GM08714 (cell line): ENCODE results near the gene MAN2C1.
A peak's percentile ranks its signal among the peaks of the same experiment; 100 is the strongest.
"Not testable (repeated sequence)": the region's sequence is repeated elsewhere in the genome, so short reads cannot be mapped to it uniquely, and the experiment has no call there.

ENCODE experiments used
- H3K4me3 ChIP-seq: fragments of 200-500 bp; sonication (Bioruptor generic); 2 replicates; pipeline ENCODE4 v1.5.1; 2014; ENCODE audit warnings: mild to moderate bottlenecking, low read length, inconsistent platforms
- ZNF274 ChIP-seq: IDR thresholded peaks from 2 replicates; pipeline ENCODE4 v1.6.1; 2012; ENCODE audit warnings: mild to moderate bottlenecking, low read depth, low read length

MAN2C1 gene

DNA sequence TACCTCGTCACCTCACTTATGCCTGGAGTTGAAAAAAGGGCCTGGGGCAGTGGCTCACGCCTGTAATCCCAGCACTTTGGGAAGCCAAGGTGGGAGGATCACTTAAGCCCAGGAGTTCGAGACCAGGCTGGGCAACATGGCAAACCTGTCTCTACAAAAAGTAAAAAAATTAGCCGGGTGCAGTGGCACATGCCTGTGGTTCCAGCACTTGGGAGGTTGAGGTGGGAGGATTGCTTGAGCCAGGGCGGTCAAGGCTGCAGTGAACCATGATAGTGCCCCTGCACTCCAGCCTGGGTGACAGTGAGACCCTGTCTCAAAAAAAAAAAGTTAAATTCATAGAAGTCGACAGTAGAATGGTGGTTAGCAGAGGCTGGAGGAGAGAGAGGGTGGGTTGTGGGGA, 26.2 kb downstream of the MAN2C1 start:
- TF ChIP-seq ZNF274, result no peak
- no peak overlapping the region for H3K4me3 ChIP-seq

DNA sequence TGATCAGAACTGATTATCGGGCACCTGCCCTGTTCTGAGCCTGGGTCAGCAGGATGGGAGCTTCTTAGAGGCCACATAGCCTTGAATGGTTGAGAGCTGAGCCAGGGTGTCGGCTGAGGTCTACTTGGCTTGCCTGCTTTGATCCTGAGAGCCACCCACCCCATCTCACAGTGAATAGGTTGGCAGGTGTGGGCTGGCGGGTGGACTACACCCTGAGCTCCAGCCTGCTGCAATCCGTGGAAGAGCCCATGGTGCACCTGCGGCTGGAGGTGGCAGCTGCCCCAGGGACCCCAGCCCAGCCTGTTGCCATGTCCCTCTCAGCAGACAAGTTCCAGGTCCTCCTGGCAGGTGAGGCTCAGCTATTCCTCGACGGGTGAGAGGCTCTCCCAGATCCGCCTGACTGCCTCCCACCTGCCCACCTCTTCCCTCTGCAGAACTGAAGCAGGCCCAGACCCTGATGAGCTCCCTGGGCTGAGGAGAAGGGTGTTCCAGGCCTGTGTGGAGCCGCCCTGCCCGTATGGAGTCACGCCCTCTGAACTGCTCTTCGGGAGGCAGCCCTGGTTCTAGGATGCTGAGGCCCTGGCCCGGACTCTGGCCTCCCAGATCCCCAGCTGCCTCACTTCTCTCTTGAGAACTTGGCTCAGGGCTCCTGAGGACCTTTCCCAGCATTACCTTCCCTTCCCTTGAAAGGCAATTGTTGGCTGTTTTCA, 28.7 kb downstream of the MAN2C1 start:
- no peak overlapping the region for H3K4me3 ChIP-seq
- TF ChIP-seq ZNF274, result no peak

DNA sequence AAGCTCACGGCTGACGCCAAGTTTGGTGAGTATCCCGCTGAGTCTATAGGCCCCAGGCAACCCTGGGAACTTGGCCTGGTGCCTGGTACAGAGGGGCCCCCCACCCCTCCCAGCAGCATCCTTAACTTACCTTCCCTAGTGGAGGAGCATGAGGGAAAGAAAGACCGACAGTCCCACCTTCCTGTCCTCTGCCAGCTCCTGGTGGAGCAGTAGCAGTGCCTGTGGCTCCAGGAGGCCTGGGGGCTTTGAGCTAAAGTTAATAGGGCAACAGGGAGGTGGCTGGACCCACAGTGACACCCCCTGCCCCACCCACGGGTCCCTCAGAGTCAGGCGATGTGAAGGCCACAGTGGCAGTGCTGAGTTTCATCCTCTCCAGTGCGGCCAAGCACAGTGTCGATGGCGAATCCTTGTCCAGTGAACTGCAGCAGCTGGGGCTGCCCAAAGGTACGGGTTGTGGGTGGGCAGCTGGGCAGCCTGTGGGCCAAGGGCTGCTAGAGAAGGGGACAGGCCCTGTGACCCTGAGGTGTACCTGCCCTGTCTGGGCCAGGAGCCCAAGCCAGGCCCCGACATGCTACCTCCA, 29.7 kb downstream of the MAN2C1 start:
- no peak for TF ChIP-seq ZNF274
- no peak overlapping the region for H3K4me3 ChIP-seq

DNA sequence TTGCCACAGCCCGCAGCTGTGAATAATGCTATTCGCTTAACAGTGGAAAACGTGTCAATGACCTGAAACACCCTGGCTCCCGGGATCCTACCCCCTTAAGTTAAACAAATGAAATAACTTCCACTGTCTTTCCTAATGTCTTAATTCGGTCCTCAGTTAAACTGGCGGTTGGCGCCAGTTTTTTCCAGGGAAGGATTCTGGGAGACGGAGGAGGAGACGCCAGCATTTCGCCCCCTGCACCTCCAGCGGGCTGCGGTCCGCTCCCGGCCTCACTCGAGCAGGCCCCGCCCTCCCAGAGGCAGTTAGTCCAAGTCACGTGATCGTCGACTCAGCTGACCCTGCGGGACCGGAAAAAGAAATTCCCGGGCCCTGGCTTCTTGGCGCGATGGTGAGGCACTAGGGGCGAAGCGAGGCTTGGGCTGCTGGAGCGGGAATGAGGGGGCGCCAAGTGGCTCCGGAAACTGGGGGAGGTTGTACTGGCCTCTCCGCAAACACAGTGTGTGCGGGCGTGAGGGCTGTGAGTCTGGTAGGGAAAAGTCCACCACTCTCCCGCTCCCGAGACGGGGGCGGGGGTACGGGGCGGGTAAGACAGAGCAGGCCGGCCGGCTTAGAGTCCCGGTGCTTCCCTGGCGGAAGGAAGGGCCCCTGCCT, 32.6 kb downstream of the MAN2C1 start, which contains the start of gene COMMD4:
COMMD4 (plus strand) TSS at position 359 of the 651 bp plus-strand sequence; CDS start at position 386, 27 bp downstream.
- TF ChIP-seq ZNF274, result no peak
- peak within 1 kb of the TSS; percentile 81 for H3K4me3 ChIP-seq

DNA sequence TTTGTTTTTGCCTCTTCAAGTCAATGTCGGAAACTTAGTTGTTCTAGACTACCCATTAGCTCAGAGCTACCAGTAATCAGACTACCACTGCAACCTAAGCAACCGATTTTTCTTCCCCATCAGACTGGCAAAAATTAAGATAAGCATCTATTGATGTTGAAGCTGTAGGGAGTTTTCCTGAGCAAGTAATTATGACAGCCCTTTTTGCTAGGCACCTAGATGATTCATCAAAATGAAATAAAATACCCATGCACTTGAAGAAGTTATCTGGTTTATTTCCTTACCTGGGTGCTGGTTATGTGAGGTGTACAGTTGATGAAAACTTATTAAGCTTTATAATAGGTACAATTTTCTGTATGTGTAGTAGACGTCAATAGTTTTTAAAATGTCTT, 33.1 kb downstream of the MAN2C1 start:
- no peak for TF ChIP-seq ZNF274
- H3K4me3 ChIP-seq, result peak overlapping the region; percentile 81

DNA sequence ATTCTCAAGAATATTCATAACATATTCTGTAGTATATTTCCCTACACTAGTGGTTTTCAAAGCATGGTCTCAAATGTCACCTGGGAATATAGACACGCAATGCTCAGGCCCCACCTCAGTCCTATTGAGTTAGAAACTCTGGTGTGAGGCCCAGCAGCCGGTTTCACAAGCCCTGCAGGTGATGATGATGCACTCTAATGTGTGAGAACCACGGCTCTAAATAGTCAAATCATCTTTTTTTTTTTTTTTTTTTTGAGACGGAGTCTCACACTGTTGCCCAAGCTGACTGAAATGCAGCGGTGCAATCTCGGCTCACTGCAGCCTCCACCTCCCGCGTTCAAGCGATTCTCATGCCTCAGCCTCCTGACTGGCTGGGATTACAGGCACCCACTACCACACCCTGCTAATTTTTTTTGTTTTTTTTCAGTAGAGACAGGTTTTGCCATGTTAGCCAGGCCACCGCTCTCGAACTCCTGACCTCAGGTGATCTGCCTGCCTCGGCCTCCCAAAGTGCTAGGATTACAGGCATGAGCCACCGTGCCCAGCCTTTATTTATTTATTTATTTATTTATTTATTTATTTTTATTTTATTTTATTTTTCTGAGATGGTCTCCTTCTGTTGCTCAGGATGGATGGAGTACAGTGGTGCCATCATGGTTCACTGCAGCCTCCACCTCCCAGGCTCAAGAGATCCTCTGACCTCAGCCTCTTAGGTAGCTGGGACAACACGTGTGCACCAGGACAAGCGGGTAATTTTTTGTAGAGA, 34.6 kb downstream of the MAN2C1 start:
- H3K4me3 ChIP-seq, result not testable (repeated sequence)

DNA sequence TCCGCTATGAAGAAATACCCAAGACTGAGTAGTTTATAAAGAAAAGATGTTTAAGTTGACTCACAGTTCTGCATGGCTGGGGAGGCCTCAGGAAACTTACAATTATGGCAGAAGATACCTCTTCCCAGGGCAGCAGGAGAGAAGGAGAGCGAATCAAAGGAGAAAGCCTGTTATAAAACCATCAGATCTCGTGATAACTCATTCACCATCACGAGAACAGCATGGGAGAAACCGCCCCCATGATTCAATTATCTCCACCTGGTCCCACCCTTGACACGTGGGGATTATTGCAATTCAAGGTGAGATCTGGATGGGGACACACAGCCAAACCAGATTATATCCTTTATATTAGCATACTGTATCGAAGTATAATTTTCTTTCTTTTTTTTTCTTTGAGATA, 36.3 kb downstream of the MAN2C1 start:
- not testable (repeated sequence) for H3K4me3 ChIP-seq

DNA sequence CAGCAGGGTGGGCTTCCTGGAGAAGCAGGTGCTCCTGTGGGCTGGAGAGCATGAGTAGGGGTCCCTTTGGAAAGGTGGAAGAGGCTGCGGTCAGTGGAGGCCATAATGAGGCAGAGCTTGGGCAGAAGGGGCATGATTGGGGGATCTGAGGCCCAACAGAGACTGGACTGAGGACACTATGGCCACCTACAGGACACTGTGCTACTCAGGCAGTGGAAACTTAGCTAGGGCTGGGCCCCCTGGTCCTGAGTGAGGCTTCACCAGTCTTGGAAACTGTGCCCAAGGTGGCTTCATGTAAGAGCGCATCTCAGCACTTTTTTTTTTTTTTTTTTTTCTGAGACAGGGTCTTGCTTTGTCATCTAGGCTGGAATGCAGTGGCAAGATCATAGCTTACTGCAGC, 38.8 kb downstream of the MAN2C1 start:
- TF ChIP-seq ZNF274, result no peak
- no peak overlapping the region for H3K4me3 ChIP-seq

DNA sequence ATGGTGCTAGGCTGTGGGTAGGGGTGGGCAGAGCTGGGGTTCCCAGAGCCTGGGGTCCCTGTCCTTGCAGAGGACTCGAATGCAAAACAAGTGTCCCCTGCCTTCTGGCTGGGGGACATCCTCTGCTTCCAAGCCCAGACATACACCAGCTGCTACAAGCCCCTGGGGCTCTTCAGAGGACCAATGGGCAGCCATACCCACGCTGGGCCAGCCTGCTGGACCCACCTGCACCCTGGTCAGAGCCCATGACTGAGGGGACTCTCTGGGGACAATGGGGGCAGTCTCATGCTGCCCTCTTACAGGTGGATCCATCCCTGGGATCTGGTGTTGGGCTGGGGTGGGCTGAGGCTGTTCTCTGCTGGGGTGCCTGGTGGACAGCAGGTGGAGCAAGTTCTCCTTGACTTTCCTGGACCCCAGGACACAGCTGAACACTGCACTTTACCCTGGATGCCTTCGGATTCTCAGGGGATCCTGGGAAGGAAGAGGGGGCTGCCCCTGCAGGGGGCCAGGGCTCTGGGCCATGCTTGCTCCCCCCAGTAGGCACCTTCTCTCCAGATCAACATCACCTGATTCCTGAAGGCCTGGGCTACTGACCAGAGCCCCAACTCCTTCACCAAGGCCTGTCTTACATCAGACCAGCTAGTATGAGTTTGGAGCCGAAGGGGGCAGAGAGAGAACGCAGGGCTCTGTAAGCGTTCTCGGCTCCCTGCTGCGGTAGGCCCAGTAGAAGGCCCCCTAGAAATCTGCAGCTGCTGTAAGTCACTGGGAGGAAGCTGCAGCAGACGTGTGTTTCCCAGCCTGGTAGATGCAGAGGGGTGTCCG, 39.7 kb downstream of the MAN2C1 start:
- H3K4me3 ChIP-seq, result no peak overlapping the region
- no peak for TF ChIP-seq ZNF274

DNA sequence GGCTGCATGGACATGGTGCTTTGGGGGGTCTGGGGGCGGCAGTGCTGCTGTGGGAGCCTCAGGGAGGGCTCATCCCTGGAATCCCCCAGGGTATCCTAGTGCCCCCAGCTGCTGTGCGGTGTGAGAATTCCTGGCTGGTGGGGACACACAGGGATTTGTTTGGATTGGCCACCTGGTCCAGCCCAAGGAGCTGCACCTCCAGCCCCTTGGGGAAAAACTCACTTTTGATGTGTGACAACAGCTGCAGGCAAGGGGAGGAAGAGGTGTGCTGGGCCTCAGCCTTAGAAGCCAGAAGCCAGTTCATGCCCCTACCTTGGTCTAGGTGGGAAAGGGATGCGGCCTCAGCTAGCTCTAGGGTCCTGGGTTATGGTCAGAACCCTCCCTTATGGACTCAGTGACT, 40.9 kb downstream of the MAN2C1 start:
- no peak for TF ChIP-seq ZNF274
- H3K4me3 ChIP-seq, result no peak overlapping the region

DNA sequence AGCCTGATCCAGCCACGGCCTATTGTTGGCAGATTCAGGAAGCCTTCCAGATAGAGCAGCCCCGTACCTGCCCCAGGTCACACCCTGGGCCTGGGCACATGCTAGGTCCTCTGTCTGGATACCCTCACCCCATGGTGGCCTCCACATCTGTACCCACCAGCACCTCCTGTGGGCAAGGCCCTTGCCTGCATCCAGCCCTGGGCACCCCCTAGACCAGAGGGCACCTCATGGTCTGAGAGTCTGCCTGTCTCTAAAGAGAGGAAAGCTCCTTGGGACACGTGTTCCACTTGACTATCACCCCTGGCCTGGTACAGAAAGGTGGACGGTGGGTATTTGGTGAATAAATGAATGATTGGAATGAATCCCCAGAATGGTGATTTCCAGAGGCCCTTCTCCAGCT, 41.4 kb downstream of the MAN2C1 start:
- H3K4me3 ChIP-seq, result no peak overlapping the region
- no peak for TF ChIP-seq ZNF274

DNA sequence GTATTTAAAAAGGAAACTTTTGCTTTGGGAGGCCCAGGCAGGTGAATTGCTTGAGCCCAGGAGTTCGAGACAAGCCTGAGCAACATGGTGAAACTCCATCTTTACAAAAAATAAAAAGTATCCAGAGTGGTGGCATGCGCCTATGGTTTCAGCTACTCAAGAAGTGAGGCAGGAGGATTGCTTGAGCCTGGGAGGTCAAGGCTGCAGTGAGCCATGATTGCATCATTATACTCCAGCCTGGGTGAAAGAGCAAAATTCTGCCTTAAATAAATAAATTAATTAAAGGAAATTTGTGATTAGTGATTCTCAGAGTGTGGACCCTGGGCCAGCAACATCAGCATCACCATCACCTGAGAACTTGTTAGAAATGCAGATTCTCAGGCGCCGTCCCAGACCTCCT, 42.5 kb downstream of the MAN2C1 start:
- no peak overlapping the region for H3K4me3 ChIP-seq
- no peak for TF ChIP-seq ZNF274

DNA sequence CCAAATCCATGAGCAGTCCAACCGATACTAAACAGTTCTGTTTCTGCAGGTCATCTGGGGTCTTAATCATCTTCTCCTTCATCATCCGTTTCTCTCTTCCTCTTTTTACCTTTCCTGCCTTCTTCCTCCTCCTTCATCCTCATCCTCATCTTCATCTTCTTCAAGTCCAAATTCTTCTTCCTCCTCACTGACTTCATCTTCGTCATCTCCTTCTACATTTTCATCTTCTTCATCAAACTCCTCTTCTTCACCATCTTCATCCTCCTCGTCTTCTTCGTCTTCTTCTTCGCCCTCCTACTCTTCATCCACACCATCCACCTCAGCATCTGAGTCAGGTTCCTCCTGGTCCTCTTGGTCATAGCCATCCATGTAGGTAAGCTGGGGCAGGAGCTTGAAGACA, 46.7 kb downstream of the MAN2C1 start:
- no peak for TF ChIP-seq ZNF274
- no peak overlapping the region for H3K4me3 ChIP-seq

DNA sequence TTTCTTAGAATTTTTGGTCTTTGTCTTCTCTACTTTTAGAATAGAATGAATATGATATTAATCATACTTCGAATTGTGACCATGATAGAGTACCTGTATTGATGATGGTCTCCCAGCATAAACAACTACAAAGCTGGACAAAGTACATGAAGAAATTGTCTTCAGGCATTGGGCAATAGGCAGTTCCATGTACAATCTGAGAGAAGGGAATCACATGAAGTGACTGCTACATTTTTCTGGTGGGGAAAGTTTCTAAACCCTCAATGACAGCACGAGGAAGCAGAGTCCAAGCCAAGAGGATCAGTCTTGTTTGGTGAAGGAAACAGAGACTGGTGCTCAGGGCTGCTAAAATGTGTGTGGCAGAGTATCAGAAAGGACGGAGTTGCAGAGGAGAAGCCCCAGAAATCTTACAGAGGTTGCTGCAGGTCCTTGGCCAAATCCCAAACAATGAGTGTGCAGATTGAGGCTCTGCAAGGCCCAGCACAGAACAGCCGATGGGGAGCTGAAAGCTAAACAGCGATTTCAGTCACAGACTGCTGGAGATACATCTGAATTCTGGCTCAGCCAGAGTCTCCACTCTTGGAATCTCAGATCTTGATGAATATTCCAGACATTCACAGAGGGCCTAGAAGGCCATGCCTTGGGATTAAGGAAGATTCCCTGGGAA, 49.0 kb downstream of the MAN2C1 start:
- H3K4me3 ChIP-seq, result not testable (repeated sequence)
